Measurements from ENCODE around the gene FKBP14. TPM values are rescaled to one million over a fixed set of nuclear protein-coding genes. Genes with fewer than 3 reads are reported as not detected.

The FKBP14 gene
- total RNA-seq, 3 donors from 2014 or later: 8.9 to 13.4 (median 11.8) TPM

DNA sequence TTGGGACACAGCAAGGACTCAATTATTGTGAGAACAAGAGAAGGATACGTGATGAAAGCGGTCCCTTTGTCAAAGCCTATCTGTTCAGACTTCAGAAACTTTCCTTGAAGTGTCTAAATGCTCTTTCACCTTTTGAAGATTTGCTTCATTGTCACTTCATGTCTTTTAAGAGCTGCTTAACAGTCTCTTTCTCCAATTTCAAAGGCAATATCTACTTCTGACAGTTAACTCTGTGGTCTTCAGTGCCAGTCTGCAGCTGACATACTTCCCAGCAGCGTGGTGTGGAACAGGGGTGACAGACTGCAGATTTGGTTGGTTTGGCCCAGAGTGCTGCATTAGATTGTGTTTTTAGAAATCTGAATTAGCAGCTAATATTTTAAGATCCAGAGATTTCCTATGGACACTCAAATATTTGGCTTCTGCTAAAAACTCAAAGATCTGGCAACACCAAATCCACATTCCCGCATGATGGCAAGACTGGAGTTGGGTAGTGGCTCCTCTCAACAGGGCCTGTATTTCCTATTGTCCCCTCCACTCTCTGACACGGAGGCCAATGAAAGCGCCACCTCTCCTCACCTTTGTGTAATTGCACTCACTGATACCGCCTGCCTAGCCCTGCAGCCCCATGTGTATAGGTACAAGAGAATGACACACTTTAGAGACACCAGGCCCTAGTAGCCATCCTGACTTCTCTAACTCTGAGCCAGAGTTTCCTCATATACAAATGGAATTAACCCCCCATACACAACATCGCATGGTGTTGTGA lies 48.4 kb downstream of the FKBP14 start:
- Histone ChIP-seq H3K4me3 (no peak overlapping the region), H3K4me1 (ENCODE audit: low read depth) (no peaks in the 10 kb centered on the region), H3K9me3 (no peaks in the 10 kb centered on the region), H3K36me3 (ENCODE audit: low read depth) (no peaks in the 10 kb centered on the region)
- intact Hi-C loops (cut with DNase I, micrococcal nuclease): no loop called here
- ATAC-seq (no peak), DNase-seq (no peak)
- TF ChIP-seq, protein P1, sequence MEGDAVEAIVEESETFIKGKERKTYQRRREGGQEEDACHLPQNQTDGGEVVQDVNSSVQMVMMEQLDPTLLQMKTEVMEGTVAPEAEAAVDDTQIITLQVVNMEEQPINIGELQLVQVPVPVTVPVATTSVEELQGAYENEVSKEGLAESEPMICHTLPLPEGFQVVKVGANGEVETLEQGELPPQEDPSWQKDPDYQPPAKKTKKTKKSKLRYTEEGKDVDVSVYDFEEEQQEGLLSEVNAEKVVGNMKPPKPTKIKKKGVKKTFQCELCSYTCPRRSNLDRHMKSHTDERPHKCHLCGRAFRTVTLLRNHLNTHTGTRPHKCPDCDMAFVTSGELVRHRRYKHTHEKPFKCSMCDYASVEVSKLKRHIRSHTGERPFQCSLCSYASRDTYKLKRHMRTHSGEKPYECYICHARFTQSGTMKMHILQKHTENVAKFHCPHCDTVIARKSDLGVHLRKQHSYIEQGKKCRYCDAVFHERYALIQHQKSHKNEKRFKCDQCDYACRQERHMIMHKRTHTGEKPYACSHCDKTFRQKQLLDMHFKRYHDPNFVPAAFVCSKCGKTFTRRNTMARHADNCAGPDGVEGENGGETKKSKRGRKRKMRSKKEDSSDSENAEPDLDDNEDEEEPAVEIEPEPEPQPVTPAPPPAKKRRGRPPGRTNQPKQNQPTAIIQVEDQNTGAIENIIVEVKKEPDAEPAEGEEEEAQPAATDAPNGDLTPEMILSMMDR (IDR thresholded peaks at IDR 0.05): no peak

DNA sequence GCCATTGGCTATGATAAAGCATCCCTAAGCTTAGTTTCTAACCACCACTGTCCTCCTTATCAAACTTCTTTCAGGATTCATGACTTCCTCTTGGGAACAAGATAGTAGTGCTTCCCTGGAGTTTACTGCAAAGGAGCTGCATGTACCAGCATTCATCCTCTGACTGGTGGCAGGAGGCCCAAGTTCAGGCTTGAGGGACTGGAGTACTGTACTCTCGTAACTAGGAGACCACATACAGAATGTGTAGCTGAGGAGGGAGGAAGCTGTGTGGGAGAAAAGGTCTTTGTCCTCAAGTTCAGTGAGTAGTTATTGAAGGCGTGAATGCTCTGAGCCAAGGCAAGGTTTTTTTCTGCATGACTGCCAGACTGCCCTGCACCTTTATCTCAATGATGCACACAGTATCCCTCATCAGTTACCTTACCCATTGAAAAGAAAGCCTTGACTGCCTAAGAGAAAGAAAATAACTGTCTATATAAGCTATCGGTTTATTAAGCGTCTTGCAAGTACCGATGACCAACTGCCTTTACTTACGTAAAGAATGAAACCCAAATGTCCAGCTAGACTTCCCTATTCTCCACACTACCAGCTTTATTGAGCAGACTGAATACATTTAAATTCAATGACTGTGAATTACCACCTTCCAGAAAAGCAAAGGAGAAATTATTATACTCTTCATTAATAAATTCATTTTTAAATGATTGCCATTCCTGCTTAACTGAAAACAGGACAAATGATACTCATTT lies 49.7 kb downstream of the FKBP14 start:
- DNase-seq: no peak
- H3K9me3 ChIP-seq: no peaks in the 10 kb centered on the region
- TF ChIP-seq, protein P1 (IDR thresholded peaks at IDR 0.05): no peak
- no peaks in the 10 kb centered on the region for H3K4me1 ChIP-seq (ENCODE audit: low read depth)
- no peaks in the 10 kb centered on the region for H3K36me3 ChIP-seq (ENCODE audit: low read depth)
- H3K4me3 ChIP-seq: no peak overlapping the region
- intact Hi-C loops (cut with DNase I, micrococcal nuclease): no loop called here
- no peak for ATAC-seq

DNA sequence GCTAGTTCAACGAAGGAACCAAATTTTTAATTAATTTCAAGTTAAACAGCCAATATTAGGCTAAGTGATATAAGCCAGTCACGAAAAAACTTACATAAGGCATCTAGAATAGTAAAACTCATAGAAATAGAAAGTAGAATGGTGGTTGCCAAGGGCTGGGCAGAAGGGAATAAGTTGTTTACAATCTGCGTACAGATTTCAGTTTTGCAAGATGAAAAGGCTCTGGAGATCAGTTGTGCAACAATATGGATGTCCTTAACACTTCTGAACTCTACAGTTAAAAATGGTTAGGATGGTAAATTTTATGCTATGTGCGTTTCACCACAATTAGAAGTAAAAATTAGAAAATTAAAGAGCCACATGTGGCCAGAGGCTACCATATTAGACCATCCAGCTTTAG lies 50.2 kb downstream of the FKBP14 start:
- DNase-seq: no peak
- TF ChIP-seq, protein P1 (IDR thresholded peaks at IDR 0.05): no peak
- H3K4me1 ChIP-seq (ENCODE audit: low read depth): no peaks in the 10 kb centered on the region
- H3K9me3 ChIP-seq: no peaks in the 10 kb centered on the region
- H3K4me3 ChIP-seq: no peak overlapping the region
- H3K36me3 ChIP-seq (ENCODE audit: low read depth): no peaks in the 10 kb centered on the region
- no peak for ATAC-seq
- intact Hi-C loops (cut with DNase I, micrococcal nuclease): no loop called here

DNA sequence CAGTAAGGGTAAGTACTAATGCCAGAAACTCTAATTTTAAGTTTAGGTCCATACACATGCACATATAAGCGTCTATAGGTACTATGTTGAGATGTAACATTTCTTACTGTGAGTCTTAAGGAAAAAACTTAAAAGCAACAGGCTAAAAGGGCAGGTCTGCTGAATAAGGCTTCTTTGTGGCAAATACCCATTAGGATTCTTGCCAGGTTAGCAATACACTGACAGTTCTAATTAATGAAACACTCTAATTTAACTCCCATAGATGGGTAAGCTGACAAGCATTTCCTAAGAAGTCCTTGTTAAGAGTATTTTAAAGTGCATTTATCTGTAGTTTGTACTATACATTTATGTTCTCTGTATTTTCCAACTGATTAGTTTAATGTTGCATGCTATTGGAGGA lies 50.9 kb downstream of the FKBP14 start:
- no peaks in the 10 kb centered on the region for H3K36me3 ChIP-seq (ENCODE audit: low read depth)
- no peaks in the 10 kb centered on the region for H3K9me3 ChIP-seq
- ATAC-seq (no peak), DNase-seq (no peak)
- no peaks in the 10 kb centered on the region for H3K4me1 ChIP-seq (ENCODE audit: low read depth)
- TF ChIP-seq, protein P1 (IDR thresholded peaks at IDR 0.05): no peak
- no peak overlapping the region for H3K4me3 ChIP-seq
- intact Hi-C loops (cut with DNase I, micrococcal nuclease): no loop called here

DNA sequence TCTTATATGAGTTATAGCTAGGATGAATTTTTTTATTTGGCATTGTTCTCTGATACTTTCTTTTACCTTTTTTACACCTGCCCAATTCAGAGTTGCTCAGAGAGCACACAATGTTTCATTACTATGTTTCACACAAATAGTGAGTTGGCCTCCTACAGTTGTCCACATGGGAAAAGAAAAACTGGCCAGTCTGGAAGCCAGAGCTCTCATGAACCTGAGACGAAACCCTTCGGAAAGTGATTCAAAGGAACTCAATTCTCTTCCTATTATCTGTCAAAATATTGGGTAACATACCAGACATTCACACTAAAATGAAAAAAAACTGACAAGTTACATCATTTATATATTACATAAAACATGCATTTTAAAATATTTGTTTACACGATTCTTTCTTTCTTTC lies 52.2 kb downstream of the FKBP14 start:
- no peaks in the 10 kb centered on the region for H3K36me3 ChIP-seq (ENCODE audit: low read depth)
- H3K4me3 ChIP-seq: no peak overlapping the region
- H3K4me1 ChIP-seq (ENCODE audit: low read depth): no peaks in the 10 kb centered on the region
- H3K9me3 ChIP-seq: no peaks in the 10 kb centered on the region
- TF ChIP-seq, protein P1 (IDR thresholded peaks at IDR 0.05): no peak
- ATAC-seq (no peak), DNase-seq (no peak)
- intact Hi-C loops (cut with DNase I, micrococcal nuclease): no loop called here

All from mucosa of descending colon (tissue), 3 donors.